GM18499 (cell line): Measurements from ENCODE around the gene GOLGA6C.
"Not testable (repeated sequence)": the region's sequence is repeated elsewhere in the genome, so short reads cannot be mapped to it uniquely, and the experiment has no call there.

ENCODE experiments used
- ATAC-seq: cut with Tn5 transposase; IDR thresholded peaks from one replicate; pipeline ENCODE4 v1.9.1; 2021; ENCODE audit warnings: moderate number of reproducible peaks; ENCODE audit not compliant: insufficient read depth, unreplicated experiment

The GOLGA6C gene

GRCh38 chr15:75258034-75258433 is at the start of gene GOLGA6C:
Gene GOLGA6C (plus strand): TSS chr15:75258334. CDS start chr15:75258599, 265 bp downstream.
- ATAC-seq, result not testable (repeated sequence)

- ATAC-seq, result no peak
These were observed 49.4 kb upstream of the GOLGA6C start for GRCh38 chr15:75208501-75209288.

- no peak for ATAC-seq
These were observed 48.9 kb upstream of the GOLGA6C start for GRCh38 chr15:75209289-75209676.

GRCh38 chr15:75210811-75211230 is 47.3 kb upstream of the GOLGA6C start:
- ATAC-seq, result no peak

- no peak for ATAC-seq
These were observed 46.5 kb upstream of the GOLGA6C start for GRCh38 chr15:75211436-75212199.

- ATAC-seq, result no peak
These were observed 45.8 kb upstream of the GOLGA6C start for GRCh38 chr15:75212200-75212858.

GRCh38 chr15:75213212-75213767 is 44.8 kb upstream of the GOLGA6C start:
- no peak for ATAC-seq

- ATAC-seq, result no peak
These were observed 44.3 kb upstream of the GOLGA6C start for GRCh38 chr15:75213768-75214221.

GRCh38 chr15:75214293-75215096 is 43.6 kb upstream of the GOLGA6C start:
- no peak for ATAC-seq

GRCh38 chr15:75215107-75216004 is 42.8 kb upstream of the GOLGA6C start:
- ATAC-seq, result no peak

GRCh38 chr15:75217012-75217411 is 41.1 kb upstream of the GOLGA6C start:
- ATAC-seq, result no peak

GRCh38 chr15:75217574-75217973 is 40.6 kb upstream of the GOLGA6C start:
- ATAC-seq, result not testable (repeated sequence)

GRCh38 chr15:75219507-75219929 is 38.6 kb upstream of the GOLGA6C start:
- not testable (repeated sequence) for ATAC-seq

- ATAC-seq, result no peak
These were observed 34.4 kb upstream of the GOLGA6C start for GRCh38 chr15:75223688-75224087.

- ATAC-seq, result no peak
These were observed 33.9 kb upstream of the GOLGA6C start for GRCh38 chr15:75224281-75224680.

GRCh38 chr15:75225102-75225836 is 32.9 kb upstream of the GOLGA6C start:
- ATAC-seq, result not testable (repeated sequence)

- ATAC-seq, result no peak
These were observed 32.0 kb upstream of the GOLGA6C start for GRCh38 chr15:75225951-75226732.
